Measurements from ENCODE around the gene PPP1R13L.

Gene PPP1R13L

DNA sequence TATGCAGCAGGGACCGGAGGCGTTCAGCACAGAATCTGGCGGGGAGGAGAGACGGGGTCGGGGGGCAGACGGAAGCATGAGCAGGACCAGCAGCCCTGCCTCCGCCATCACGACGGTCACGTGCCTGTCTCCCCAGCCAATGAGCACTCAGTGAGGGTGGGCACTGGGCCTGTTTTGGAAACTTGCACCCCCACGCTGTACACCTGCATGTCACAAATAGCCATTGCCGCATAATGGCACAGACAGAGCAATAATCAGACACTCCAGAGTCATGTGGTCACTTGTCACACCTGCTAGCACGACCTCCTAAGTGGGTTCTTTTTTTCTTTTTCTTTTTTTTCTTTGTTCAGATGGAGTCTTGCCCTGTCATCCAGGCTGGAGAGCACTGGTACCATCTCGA is 43.3 kb downstream of the PPP1R13L start:
- no peak for DNase-seq

DNA sequence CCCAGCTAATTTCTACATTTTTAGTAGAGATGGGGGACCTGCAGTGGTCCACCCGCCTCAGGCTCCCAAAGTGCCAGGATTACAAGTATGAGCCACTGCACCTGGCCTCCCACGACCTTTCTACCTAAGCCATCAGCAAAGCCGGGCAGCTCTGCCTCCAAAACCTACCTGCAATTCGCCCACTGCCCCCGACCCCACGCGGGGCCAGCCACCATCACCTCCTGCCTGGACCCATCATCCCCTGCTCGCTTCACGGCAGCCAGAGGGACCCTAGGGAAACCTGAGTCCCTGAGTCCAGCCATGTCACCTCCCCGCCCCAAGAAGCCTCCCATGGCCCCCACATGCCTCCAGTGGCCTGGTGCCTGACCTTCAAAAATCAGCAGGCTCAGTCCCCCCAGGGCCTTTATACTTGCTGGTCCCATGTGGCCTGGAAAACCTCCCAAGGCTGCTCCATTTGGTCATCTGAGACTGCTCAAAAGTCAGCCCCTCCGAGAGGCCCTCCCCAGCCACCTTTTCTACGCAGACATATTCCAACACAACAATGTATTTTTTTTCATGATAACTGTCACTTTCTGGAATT is 46.6 kb downstream of the PPP1R13L start:
- no peak for DNase-seq

DNA sequence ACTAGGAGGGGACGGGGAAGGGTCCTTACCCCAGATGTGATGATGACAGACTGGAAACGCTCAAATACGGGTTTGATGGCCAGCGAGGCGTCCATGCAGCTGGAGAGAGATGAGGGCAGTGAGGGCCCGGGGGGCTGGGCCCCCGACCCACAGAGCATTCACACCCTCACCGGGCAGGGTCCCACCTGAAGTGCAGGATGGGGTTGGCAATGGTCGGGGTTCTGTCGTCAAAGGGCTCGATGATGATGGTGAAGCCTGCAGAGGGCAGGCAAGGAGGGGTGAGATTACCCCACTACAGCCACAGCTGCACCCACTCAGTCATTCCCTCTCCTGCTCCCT is 47.5 kb downstream of the PPP1R13L start:
- DNase-seq, result no peak

DNA sequence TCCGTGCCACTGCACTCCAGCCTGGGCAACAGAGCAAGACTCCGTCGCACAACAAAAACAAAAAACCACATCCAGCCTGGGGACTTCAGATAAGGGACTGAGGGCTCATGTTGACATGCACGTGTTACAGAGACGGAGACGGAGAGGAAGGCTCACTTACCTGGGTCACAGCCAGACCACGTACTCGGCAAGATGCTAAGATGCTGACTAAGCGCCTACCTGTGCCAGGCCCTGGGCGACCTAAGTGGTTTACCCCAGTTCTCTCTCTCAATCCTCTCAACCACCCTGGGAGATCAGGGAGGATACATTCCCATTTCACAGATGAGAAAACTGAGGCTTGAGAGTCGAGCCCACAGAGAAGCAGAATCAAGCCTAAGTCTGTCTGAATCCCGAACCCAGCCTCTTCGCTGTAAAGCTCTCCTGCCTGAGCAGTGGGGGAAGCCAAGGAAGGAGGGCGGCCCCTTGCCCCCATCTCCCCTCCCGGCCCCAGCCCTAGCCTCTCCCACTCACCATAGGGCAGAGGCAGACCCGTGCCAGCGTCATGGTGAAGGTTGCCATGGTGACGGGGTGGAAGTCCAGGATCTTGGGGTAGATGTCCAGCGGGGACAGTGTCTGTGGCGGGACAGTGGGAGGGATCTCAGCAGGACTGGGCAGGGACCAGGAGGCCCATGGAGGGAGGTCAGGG is 48.0 kb downstream of the PPP1R13L start:
- DNase-seq, result peak; percentile 80

DNA sequence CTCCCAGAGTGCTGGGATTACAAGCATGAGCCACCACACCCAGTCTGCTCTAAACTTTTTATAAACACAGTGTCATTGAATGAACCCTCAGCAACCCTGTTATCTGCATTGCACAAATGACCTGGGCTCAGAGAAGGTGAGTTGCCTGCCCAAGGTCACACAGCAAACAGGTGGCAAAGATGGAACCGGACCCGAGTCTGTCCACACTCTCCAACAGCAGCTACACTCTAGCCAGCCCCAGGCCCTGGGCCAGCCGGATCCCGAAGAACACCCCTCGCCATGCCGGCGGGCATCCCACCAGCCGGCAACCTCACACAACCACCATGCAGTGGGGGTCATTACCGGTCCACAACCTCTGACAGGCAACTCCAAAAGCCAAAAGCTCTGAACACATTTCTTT is 49.0 kb downstream of the PPP1R13L start:
- DNase-seq, result no peak

DNA sequence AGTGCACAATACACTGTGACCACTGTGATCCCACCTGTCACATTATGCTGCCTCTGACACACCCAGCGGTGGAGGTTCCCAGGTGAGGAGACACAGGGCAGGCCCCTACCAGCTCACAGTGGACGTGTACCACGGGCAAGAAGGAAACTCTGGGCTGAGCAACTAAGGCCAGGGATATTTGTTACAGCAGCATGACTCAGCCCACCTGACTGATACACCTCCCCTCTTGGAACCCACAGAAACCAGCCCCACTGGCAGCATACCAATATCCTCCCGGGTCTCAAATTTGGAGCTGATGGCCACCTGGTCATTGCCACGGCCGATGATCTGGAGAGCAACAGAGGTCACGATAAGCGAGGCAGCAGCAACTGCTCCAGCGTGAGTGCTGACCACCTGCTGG is 49.5 kb downstream of the PPP1R13L start:
- no peak for DNase-seq

DNA sequence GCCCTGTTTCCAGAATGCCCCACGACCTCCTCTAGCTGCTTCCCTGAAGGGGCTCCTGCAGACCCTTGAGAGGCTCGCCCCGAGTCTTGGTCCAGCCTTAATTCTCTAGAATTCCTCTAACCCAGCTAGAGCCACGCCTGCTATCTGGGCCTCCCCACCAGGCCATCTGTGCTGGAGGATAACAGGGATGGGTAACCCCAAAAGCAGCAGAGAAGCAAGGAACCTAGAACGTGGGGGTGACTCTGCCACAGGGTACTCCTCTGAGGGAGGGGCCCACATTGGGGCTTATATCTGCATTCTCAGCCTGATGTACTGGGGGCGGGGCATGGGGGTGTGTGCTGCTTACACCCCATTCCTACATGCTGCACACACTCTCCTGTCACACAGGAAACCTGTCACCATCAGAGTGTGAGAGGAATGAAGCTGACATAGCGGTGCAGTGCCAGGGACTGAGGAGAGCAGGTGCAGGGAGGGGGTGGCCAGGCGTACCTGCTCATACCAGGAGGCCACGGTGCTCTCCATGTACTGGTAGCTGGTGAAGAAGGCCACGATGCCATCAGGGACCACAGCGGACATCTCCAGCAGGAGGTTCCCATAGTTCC is 50.5 kb downstream of the PPP1R13L start:
- peak; percentile 88 for DNase-seq

DNA sequence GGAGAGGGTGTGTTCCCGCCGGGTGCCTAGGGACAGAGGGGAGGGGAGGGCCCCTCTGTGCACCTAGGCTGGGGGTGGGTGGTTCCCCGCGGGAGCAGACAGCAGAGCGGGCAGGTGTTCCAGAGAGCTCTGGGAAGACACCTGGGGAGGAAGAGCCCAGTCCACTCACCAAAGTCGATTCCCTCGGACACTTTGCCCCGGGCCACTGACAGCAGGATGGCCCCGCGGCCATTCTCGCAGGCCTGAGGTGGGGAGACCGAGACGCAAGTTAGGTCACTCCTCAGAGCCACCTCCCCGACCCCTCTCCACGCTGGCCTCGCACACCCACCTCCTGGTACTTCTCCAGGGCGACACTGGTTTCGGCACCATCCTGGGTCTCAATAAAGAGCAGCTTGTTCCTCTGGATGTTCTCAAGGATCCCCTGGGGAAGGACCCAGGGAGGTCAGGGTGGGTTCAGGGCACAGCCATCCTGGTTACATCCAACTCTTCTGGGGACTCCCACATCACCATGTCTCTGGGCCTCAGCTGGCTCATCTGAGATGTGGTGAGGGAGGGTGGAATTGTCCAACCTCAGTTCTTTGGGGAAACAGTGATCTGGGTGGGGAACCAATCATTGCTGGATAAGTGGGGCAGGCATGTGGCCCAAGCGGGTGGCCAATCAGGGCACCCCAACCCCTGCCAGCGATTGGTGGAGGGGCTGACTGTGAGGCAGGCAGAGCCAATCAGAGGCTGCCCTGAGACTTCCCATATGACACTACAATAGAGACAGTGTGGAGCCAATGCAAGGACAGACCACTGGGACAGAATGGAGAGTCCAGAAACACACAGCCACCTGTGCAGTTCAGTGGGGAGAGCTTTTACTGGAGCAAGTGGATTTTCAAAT is 51.7 kb downstream of the PPP1R13L start:
- peak; percentile 55 for DNase-seq

DNA sequence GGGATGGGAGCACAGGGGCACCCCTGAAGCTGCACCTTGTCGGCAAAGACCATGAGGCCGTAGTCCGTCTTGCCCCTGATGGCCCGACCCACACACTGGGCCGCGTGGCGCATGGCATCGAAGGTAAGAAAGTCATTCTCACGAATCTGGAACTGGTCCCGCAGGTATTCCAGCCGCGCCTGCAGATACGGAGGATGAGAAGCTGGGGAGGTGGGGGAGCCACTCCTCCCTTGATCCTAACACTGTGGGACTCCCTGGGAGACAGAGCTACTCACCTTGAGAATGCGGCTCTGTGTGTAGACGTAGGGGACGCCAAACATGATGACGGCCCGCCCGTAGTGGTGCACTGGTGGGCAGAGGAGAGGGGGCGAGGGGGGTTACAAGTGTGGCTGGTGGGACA is 52.4 kb downstream of the PPP1R13L start:
- no peak for DNase-seq

DNA sequence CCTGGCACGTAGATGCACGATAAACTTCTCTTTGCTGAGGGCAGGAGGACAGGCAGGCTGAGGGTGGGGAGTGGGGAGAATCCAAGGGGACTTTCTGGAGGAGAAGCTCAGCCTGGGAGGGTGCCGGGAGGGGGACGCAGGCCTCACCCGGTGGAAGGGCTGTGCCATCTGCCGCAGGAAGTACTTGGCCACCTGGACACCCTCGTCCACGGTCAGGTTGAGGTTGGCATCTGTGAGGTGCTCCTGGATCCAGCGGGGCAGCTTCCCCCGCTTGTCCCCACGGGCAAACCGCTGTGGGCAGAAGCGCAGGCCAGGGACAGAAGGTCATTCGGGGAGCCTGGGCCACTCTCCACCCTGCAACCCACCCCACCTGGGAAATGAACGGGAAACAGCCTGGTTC is 52.8 kb downstream of the PPP1R13L start:
- no peak for DNase-seq

DNA sequence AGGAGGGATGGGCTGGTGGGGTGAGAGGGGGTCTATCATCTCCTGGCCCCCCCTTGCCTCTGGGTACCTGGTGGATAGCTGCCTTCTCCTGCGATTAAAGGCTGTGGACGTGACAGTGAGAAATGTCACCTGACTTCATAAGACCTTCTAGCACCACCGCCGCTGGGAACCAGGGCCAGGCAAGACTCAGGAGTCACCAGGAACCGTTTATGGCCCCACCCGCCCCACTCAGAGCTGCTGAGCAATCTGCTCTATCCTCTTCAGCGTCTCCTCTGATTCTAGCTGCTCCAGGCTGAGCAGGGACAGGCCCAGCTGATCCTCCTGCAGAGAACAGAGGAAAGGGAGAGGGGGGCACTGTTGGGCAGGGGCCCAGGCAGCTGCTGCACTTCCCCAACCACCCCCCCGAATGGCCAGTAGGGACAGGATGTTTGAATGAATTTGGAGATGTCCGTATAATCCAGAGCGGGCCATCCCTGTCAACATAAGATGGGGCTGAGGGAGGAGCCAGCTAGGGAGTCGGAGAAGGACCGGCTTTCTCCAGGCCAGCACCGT is 53.4 kb downstream of the PPP1R13L start:
- DNase-seq, result no peak

DNA sequence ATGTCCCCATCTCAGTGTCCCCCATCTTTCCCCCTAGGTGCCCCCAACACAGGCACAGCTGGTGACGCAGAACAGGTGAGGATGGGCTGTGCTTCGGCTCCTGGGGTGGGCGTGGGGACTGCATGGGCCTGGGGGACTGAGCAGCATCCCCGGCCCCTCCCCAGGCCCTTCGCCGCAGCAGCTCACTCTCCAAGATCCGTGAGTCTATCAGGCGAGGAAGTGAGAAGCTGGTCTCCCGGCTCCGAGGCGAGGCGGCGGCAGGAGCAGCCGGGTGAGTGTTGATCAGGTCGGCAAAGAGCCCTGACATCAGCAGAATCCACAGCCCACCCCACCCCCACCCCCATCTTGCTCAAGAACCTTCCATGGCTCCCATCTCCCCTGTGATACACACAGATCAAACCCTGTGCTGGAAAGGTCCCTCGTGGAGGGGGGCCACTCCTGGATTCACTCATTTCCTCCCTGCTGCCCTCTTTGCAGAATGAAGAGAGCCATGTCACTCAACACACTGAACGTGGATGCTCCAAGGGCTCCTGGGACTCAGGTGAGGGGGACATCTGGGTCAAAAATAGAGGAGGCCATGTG is 54.3 kb downstream of the PPP1R13L start:
- DNase-seq, result no peak

DNA sequence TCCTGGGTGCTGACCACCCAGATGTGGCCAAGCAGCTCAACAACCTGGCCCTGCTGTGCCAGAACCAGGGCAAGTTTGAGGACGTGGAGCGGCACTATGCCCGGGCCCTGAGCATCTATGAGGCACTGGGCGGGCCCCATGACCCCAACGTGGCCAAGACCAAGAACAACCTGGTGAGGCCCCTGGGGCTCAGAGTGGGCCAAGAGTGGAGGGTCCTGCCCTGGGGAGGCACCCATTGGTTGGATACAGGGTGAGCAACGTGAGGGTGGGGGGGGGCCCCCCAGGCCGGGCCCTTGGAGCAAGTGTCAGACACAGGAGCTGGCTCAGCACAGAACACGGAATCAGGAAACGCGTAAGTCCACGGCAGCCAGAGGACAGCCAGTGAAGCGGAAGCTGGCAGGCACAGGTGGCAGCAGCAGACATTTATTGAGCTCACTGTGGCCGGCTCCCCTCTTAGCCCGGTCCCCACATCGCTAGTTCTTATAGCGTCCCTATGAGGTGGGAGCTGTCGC is 55.4 kb downstream of the PPP1R13L start:
- no peak for DNase-seq

DNA sequence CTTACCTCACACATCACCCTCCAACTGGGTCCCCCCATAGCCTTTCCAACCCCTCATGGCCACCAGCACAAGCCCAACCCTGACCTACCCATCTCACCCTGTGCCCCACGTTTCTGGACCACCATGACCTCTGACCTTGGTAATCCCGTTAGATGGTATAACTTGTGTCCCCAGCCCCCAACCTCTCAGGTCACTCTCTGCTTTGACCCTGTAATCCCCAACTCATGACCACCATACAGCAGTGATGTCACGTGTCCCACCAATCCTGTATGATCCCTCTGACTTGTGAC is 55.8 kb downstream of the PPP1R13L start:
- DNase-seq, result no peak

DNA sequence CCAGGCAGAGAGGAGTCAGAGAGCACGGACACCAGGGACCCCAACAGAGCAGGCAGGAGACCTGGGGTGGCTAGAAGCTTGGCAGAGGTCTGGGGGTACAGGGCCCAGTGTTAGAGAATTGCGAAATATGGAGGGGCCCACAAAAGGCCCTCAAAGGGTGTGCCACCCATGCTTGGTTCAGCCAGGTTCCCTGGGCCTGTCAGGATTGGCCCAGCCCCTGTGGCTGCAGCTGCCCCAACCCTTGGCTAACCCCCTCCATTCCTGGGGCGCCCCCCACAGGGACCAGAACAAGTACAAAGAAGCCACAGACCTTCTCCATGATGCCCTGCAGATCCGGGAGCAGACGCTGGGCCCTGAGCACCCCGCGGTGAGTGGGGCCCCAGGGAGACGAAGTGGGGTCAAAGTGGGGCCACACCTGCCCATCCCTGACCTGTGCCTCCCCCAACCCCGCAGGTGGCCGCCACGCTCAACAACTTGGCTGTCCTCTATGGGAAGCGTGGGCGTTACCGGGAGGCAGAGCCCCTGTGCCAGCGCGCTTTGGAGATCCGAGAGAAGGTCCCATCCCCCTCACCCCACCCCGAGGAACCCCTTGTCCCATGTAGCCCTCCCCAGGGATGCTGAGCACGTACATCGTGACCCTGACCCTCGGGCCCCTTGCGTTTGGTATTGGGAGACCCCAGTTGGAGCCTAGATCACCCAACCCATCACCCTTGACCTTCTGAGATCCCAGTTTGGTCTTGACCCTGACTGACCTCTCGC is 56.3 kb downstream of the PPP1R13L start:
- DNase-seq, result no peak

DNA sequence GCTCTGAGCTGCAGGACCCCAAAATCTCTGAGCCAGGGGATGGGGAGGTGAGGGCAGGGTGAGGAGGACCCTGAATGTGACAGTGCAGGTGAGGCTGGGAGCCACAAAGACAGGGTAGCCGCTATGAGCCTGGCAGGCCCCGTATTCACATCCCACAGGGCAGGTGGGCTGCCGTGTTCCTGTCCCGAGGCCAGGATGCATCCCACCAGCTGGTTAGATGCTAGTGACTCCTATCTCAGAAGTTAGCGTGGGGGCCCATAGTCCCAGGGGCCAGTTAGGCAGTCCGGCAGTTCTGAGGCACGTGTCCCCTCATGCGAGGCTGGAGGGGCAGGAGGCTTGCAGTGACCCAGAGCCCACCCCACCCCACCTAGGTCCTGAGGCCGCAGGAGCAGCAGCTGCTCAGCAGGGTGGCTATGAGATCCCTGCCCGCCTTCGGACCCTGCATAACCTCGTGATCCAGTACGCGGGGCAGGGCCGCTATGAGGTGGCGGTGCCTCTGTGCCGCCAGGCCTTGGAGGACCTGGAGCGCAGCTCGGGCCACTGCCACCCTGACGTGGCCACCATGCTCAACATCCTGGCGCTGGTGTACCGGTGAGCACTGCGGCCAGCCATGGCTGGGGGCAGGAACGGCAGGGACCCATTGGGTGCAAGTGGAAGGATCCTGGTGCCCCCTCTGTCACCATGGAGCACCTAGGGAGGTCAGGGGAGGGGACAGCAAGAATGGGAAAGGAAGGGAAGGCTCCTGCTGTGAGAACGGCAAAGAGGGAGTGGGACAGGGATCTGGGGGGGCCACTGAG is 57.1 kb downstream of the PPP1R13L start:
- DNase-seq, result no peak

DNA sequence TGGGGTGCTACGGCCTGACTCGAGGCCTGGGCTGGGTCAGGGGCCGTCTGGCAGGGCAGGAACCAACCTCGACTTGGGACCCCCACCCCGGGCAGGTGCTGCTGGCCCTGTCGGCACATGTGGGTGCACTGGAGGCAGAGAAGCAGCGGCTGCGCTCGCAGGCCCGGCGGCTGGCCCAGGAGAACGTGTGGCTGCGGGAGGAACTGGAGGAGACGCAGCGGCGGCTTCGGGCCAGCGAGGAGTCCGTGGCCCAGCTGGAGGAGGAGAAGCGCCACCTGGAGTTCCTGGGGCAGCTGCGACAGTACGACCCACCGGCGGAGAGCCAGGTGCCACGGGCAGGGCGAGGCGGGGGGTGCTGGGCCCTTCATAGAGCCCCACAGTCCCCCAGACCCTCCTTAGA is 58.4 kb downstream of the PPP1R13L start:
- no peak for DNase-seq

DNA sequence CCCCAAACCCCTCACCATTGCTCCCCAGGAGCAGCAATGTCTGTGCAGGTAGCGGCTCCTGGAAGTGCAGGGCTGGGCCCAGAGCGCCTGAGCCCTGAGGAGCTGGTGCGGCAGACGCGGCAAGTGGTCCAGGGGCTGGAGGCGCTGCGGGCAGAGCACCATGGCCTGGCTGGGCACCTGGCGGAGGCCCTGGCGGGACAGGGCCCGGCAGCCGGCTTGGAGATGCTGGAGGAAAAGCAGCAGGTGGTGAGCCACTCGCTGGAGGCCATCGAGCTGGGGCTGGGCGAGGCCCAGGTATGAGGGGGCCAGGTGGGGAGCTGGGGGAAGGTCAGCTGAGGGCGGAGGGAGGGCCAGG is 59.4 kb downstream of the PPP1R13L start:
- no peak for DNase-seq

DNA sequence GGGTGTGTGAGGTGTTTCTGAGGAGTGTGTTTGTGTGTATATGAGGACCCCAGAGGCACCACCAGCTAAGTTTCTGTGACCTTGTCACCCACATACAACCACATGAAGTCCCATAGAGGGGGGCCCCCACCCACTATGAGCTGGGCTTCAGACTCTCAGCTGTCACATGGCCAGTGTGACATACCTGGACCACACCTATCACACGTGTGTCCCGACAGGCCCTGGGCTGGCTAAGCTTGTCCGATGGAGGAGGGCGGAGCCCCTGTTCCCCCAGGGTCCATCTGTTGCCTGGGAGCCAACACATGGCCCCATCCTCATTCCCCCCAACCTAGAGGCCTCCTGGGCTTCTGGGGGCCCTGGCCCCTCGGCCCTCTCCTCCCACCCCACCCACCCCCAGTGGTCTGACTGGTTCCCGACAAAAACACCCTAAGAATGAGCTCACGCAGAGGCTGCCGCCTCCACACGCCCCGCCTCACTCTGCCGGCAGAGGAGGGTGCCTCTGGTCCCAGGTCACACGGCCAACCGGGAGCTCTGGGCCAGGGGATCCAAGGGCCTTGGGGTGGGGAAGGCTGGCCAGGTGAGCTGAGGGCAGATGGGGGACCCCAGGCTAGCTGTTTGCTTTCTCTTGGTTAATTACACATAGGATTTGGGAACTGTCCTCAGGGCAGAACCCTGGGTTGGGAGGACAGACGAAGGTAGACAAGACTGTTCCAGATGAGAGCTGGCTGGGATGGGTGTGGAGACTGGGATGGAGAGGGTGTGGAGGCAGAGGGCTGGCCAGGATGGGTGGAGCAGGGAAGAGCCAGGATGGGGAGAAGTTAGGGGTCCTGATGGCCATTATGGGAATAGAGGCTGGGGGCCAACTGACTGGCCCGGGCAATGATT is 60.0 kb downstream of the PPP1R13L start:
- DNase-seq, result no peak

DNA sequence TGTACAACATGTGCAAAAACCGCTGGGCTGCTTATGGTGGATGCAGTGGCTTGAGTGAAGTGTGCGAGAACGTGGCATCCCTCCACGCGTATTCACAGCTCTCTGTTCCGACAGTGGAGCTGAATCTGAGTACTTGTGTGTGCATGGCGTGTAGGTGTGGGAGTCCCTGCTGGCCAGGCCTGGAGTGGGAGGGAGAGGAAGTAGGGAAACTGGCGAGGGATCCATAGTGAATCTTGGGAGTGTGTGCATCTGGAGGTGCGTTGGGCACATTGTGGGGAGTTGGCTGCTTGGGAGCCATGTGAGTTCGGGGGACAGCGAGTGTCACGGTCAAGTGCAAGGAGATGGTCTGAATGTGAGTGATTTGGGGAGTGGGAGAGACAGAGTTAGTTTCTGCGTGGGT is 62.0 kb downstream of the PPP1R13L start:
- DNase-seq, result no peak
